Vagina (tissue), 2 donors: Measurements from ENCODE around the gene C10orf143. TPM values are rescaled to one million over a fixed set of nuclear protein-coding genes. Genes with fewer than 3 reads are reported as not detected.

ENCODE experiments used
- DNase-seq, 2 donors: peaks; one replicate each; pipeline ENCODE4 v3.0.0-alpha.2; 2017; ENCODE audit errors: extremely low spot score in 2 of 2
- H3K27ac ChIP-seq: fragments of 200-600 bp; sonication (generic); one replicate; pipeline ENCODE4 v1.5.1; 2019
- H3K27me3 ChIP-seq: fragments of 200-600 bp; sonication (generic); one replicate; pipeline ENCODE4 v1.5.1; 2019
- H3K36me3 ChIP-seq, 2 donors: fragments of 200-600 bp; sonication (generic); one replicate each; pipeline ENCODE4 v1.5.1; 2017 to 2019
- H3K4me1 ChIP-seq: fragments of 200-600 bp; sonication (generic); one replicate; pipeline ENCODE4 v1.5.1; 2019
- H3K4me3 ChIP-seq, 2 donors: fragments of 200-600 bp; sonication (generic); 1 replicate in 1 of 2; 2 replicates in 1 of 2; pipeline ENCODE4 v1.5.1; 2016 to 2019
- H3K9me3 ChIP-seq: fragments of 200-600 bp; sonication (generic); one replicate; pipeline ENCODE4 v1.5.1; 2019
- POLR2A ChIP-seq, 2 donors: fragments of 450-650 bp; IDR thresholded peaks; one replicate each; pipeline ENCODE4 v1.6.1; 2017; ENCODE audit warnings: antibody characterized with exemption in 2 of 2, mild to moderate bottlenecking in 2 of 2, moderate library complexity in 2 of 2
- POLR2AphosphoS5 ChIP-seq, 2 donors: sonication (generic); formaldehyde crosslinking; IDR thresholded peaks; one replicate each; pipeline ENCODE4 v1.9.0; 2017; ENCODE audit warnings: antibody characterized with exemption in 2 of 2, mild to moderate bottlenecking in 2 of 2, low read depth in 1 of 2; ENCODE audit not compliant: insufficient read depth in 1 of 2
- intact Hi-C: fragments of 100-400 bp; cut with DNase I; formaldehyde crosslinking; loops from one replicate; pipeline ENCODE4 v1.15.1; 2023
- total RNA-seq: library from RNA; depleted of rRNA; stranded (reverse); fragments of >200 nt; gene quantifications from one replicate; pipeline ENCODE4 v1.2.3, GENCODE V29; 2016
- TF ChIP-seq, protein P1 (sequence below), 3 experiments: fragments of 450-650 bp in 2 of 3; fragments of 200-600 bp in 1 of 3; sonication (generic) in 1 of 3; IDR thresholded peaks; one replicate each; pipeline ENCODE4 v1.5.1; 2017 to 2019; ENCODE audit warnings: antibody characterized with exemption in 3 of 3, mild to moderate bottlenecking in 2 of 3, moderate library complexity in 2 of 3

Gene C10orf143
- total RNA-seq, 1 donor from 2014 or later, result 0.74 TPM

DNA sequence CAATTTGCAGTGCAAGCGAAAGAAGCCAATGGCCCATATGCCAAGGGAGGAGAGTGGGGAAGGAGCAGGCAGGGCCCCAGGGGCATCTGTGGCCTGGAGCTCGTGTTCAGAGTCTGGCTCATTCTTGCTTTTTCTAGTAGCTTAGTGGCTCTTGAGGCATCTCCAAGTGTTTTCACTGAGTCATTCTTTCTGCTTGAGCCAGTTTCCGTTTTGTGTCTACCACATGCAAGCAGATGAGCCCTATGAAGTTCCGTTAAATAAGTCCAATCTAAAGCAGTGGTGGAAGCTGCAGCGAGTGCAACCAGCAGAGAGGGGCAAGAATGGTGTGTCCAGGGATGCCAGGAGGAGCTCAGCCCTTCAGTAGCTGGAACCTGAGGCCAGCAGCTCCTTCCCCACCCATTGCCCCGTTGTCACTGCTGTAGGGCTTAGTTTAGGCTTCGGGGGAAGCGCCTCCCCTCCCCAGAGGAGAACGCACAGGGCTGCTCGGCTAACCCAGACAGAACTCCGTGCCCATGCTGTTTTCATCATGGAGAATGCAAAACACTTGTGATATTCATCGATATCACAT, 89.2 kb downstream of the C10orf143 start:
- H3K36me3 ChIP-seq, result no peaks in the 10 kb centered on the region
- no peak overlapping the region for H3K27ac ChIP-seq
- TF ChIP-seq POLR2AphosphoS5 (IDR thresholded peaks at IDR 0.05; ENCODE audit: insufficient read depth in 1 of 2, low read depth in 1 of 2), result no peak
- TF ChIP-seq, protein P1, sequence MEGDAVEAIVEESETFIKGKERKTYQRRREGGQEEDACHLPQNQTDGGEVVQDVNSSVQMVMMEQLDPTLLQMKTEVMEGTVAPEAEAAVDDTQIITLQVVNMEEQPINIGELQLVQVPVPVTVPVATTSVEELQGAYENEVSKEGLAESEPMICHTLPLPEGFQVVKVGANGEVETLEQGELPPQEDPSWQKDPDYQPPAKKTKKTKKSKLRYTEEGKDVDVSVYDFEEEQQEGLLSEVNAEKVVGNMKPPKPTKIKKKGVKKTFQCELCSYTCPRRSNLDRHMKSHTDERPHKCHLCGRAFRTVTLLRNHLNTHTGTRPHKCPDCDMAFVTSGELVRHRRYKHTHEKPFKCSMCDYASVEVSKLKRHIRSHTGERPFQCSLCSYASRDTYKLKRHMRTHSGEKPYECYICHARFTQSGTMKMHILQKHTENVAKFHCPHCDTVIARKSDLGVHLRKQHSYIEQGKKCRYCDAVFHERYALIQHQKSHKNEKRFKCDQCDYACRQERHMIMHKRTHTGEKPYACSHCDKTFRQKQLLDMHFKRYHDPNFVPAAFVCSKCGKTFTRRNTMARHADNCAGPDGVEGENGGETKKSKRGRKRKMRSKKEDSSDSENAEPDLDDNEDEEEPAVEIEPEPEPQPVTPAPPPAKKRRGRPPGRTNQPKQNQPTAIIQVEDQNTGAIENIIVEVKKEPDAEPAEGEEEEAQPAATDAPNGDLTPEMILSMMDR (IDR thresholded peaks at IDR 0.05), result no peak
- no peak for TF ChIP-seq POLR2A (IDR thresholded peaks at IDR 0.05)
- intact Hi-C loops, result no loop called here
- no peaks in the 10 kb centered on the region for H3K4me1 ChIP-seq
- H3K9me3 ChIP-seq, result no peaks in the 10 kb centered on the region
- H3K4me3 ChIP-seq, result no peak overlapping the region
- no peaks in the 10 kb centered on the region for H3K27me3 ChIP-seq
- DNase-seq, result peak in 1 of 2 donors; percentile 74

DNA sequence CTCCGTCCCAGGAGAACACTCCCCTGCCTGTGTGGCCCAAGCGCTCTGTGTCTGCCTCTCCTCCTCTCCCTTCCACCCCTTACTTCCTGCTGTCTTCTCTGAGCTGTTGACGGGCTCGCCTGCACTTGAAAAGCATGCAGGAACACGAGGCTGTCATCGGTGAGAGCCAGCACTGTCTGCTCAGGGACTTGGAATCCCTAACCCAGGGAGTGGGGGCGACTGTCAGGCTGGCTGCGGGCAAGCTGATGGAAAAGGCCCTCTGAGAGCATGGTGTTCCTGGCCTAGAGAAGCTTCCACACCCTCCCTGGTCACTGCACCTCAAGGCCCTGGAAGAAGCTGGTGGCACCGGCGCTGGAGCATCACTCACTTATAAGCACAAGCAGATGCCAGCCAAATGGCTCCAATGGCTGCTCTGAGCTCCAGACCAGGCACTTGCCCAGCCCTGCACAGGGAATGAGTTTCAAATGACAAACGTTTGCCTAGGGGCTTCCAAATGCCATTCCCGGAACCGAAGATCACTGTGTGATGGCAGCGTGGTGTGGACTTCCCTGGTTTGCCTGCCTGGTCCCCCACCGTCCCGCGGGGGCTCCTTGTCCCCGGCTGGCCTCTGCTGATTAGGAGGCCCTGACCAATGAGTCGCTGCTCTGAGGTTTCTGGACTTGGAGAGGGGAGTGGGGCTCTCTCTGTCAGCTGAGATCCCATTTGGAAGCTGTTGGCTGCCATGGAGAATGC, 89.8 kb downstream of the C10orf143 start:
- Histone ChIP-seq H3K9me3 (no peaks in the 10 kb centered on the region), H3K27ac (no peak overlapping the region), H3K4me1 (no peaks in the 10 kb centered on the region), H3K4me3 (no peak overlapping the region), H3K36me3 (no peaks in the 10 kb centered on the region), H3K27me3 (no peaks in the 10 kb centered on the region)
- intact Hi-C loops, result no loop called here
- DNase-seq, result peak; percentile 85 to 89
- TF ChIP-seq POLR2A (IDR thresholded peaks at IDR 0.05) (no peak), POLR2AphosphoS5 (IDR thresholded peaks at IDR 0.05; ENCODE audit: insufficient read depth in 1 of 2, low read depth in 1 of 2) (no peak)
- TF ChIP-seq, protein P1 (IDR thresholded peaks at IDR 0.05), result no peak

DNA sequence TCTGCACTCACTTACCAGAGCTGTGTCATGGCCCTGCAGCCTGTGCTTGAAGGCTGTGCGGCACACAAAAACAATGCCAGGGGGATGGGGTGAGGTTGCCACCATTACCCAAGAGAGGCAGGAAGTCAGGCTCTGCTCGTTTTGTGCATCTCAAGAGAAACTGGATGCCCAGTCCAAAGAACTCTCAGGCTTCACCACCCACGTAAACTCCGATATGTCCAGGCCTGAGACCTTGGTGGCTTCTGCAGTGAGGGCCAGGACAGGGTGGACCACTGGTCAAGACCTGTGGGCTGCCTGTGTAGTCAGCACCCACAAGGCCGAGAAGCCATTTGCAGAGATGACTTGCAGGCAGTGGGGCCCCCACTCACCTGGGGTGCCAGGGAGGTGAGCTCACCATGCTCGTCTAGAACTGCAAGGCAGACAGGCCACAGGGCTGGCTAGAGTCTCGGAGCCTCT, 91.9 kb downstream of the C10orf143 start:
- DNase-seq, result peak; percentile 70 to 82
- Histone ChIP-seq H3K4me3 (no peak overlapping the region), H3K27me3 (no peaks in the 10 kb centered on the region), H3K27ac (no peak overlapping the region), H3K36me3 (no peaks in the 10 kb centered on the region), H3K9me3 (no peaks in the 10 kb centered on the region), H3K4me1 (no peaks in the 10 kb centered on the region)
- TF ChIP-seq POLR2AphosphoS5 (IDR thresholded peaks at IDR 0.05; ENCODE audit: insufficient read depth in 1 of 2, low read depth in 1 of 2) (no peak), POLR2A (IDR thresholded peaks at IDR 0.05) (no peak)
- intact Hi-C loops, result no loop called here

DNA sequence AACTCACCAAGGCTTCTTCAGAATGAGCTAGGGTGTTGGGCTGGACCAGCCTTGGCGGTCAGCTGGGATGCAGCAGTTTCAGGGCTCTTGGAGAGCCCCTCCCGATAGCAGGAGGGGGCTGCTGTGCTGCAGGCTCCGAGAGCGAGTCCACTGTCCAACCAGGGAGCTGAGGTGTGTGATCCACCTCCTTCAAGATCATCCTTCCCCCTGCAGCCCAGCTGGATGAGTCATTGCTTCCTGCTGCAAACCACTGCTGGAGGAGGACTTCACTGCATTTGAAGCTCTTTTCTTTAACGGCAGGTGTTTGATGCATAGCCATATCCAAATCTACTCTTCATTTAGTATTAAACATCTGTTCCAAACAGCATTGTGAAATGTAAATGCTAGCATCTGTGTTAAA, 92.4 kb downstream of the C10orf143 start:
- Histone ChIP-seq H3K36me3 (no peaks in the 10 kb centered on the region), H3K4me3 (no peak overlapping the region), H3K27ac (no peak overlapping the region), H3K9me3 (no peaks in the 10 kb centered on the region), H3K4me1 (no peaks in the 10 kb centered on the region), H3K27me3 (no peaks in the 10 kb centered on the region)
- peak in 1 of 2 donors; percentile 27 for DNase-seq
- intact Hi-C loops, result no loop called here
- TF ChIP-seq POLR2A (IDR thresholded peaks at IDR 0.05), result no peak
- TF ChIP-seq POLR2AphosphoS5 (IDR thresholded peaks at IDR 0.05; ENCODE audit: insufficient read depth in 1 of 2, low read depth in 1 of 2), result no peak
- TF ChIP-seq, protein P1 (IDR thresholded peaks at IDR 0.05), result no peak

DNA sequence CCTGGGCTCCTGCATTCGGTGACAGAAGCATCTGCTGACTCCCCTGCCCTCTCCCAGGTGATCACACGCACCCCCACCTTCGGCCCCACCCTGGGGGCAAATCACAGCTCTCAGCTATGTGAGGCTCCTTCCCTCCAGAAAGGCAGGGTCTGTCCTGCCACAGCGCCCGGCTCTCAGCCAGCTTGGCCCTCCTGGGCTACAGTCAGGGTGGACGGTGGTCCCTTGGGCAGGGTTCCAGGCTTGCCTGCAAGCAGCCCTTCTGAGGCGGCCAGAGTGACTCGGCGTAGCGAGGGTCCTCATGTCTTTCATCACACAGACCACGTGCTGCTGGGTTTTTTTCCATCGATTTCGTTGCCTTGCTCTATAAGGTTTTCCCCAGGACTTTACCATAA, 93.0 kb downstream of the C10orf143 start:
- DNase-seq, result peak in 1 of 2 donors; percentile 47
- H3K4me1 ChIP-seq, result no peaks in the 10 kb centered on the region
- H3K27me3 ChIP-seq, result no peaks in the 10 kb centered on the region
- TF ChIP-seq, protein P1 (IDR thresholded peaks at IDR 0.05), result no peak
- TF ChIP-seq POLR2AphosphoS5 (IDR thresholded peaks at IDR 0.05; ENCODE audit: insufficient read depth in 1 of 2, low read depth in 1 of 2) (no peak), POLR2A (IDR thresholded peaks at IDR 0.05) (no peak)
- intact Hi-C loops, result no loop called here
- H3K4me3 ChIP-seq, result no peak overlapping the region
- no peaks in the 10 kb centered on the region for H3K9me3 ChIP-seq
- no peaks in the 10 kb centered on the region for H3K36me3 ChIP-seq
- H3K27ac ChIP-seq, result no peak overlapping the region
